ENCODE data around the gene PPARD.

DNA sequence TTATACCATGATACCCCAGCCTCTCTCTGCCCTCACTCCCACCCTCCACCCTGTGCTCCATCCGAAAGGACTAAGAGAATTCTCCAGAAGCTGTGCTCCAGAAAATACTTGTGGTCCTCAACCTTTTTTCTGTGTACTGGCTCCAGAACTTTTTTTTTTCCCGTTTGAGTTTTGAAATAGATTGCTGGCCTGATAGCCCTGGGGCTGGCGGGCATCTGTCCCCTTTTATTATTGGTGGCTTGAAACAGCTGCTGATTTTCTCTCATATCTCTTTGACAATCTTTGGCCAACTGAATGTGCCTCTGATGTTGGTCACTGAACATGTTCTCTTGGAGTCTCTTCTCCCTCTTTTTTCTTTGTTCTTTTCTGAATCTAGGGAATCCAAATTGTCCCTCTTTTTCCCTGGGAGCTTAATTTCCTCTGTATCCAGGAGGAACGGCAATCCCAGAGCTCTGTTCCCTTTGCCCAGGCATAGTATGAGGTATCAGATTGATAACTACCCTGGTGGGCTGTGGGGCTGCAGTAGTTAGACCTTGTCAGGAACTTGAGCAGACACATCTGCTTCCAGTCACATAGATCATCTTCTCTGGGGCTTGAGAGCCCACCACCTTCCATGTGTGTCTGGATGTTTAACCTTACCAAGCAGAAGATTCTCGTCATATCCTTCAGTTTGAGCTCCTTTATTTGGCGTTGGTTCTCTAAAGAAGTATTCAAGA, 1.6 kb downstream of the PPARD start:
- TF ChIP-seq, protein P1, sequence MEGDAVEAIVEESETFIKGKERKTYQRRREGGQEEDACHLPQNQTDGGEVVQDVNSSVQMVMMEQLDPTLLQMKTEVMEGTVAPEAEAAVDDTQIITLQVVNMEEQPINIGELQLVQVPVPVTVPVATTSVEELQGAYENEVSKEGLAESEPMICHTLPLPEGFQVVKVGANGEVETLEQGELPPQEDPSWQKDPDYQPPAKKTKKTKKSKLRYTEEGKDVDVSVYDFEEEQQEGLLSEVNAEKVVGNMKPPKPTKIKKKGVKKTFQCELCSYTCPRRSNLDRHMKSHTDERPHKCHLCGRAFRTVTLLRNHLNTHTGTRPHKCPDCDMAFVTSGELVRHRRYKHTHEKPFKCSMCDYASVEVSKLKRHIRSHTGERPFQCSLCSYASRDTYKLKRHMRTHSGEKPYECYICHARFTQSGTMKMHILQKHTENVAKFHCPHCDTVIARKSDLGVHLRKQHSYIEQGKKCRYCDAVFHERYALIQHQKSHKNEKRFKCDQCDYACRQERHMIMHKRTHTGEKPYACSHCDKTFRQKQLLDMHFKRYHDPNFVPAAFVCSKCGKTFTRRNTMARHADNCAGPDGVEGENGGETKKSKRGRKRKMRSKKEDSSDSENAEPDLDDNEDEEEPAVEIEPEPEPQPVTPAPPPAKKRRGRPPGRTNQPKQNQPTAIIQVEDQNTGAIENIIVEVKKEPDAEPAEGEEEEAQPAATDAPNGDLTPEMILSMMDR (IDR thresholded peaks at IDR 0.05) = no peak
- TF ChIP-seq POLR2A (IDR thresholded peaks at IDR 0.05) = no peak
